Measurements from ENCODE around the gene ANKRD11.

ANKRD11 gene

GRCh38 chr16:89450537-89450936 lies 39.8 kb downstream of the ANKRD11 start:
- no peaks in the 10 kb centered on the region for H3K9me2 ChIP-seq (replicated peaks; ENCODE audit: insufficient read depth, low read length)
- no peak overlapping the region for H2AFZ ChIP-seq (ENCODE audit: low read depth, low read length, severe bottlenecking)
- H3K27ac ChIP-seq (ENCODE audit: low read depth, low read length), result no peak overlapping the region
- no peaks in the 10 kb centered on the region for H3K36me3 ChIP-seq (ENCODE audit: low read length)
- TF ChIP-seq, protein P1, sequence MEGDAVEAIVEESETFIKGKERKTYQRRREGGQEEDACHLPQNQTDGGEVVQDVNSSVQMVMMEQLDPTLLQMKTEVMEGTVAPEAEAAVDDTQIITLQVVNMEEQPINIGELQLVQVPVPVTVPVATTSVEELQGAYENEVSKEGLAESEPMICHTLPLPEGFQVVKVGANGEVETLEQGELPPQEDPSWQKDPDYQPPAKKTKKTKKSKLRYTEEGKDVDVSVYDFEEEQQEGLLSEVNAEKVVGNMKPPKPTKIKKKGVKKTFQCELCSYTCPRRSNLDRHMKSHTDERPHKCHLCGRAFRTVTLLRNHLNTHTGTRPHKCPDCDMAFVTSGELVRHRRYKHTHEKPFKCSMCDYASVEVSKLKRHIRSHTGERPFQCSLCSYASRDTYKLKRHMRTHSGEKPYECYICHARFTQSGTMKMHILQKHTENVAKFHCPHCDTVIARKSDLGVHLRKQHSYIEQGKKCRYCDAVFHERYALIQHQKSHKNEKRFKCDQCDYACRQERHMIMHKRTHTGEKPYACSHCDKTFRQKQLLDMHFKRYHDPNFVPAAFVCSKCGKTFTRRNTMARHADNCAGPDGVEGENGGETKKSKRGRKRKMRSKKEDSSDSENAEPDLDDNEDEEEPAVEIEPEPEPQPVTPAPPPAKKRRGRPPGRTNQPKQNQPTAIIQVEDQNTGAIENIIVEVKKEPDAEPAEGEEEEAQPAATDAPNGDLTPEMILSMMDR (IDR thresholded peaks at IDR 0.05; ENCODE audit: insufficient read depth, low read length, poor library complexity, severe bottlenecking), result no peak
- no peak for TF ChIP-seq EZH2phosphoT487 (conservative IDR thresholded peaks at IDR 0.05; ENCODE audit: low read length)
- H4K20me1 ChIP-seq (ENCODE audit: low read depth, low read length), result peaks cover 51% of the 10 kb centered on the region
- no peak overlapping the region for H3K9ac ChIP-seq (ENCODE audit: low read length)
- H3K9me3 ChIP-seq (ENCODE audit: insufficient read depth, low read length), result no peaks in the 10 kb centered on the region
- peaks cover 98% of the 10 kb centered on the region for H3K79me2 ChIP-seq (ENCODE audit: insufficient read depth, low read length)
- no peaks in the 10 kb centered on the region for H3F3A ChIP-seq (ENCODE audit: insufficient read depth)
- no peak overlapping the region for H3K4me2 ChIP-seq (ENCODE audit: low read depth, low read length, poor library complexity, severe bottlenecking)
- H3K4me3 ChIP-seq (ENCODE audit: insufficient read depth, low read length, poor library complexity, severe bottlenecking), result no peak overlapping the region
- H3K27me3 ChIP-seq (ENCODE audit: low read length), result no peaks in the 10 kb centered on the region

- no peak overlapping the region for H3K4me2 ChIP-seq (ENCODE audit: low read depth, low read length, poor library complexity, severe bottlenecking)
- H4K20me1 ChIP-seq (ENCODE audit: low read depth, low read length), result peaks cover 54% of the 10 kb centered on the region
- no peaks in the 10 kb centered on the region for H3F3A ChIP-seq (ENCODE audit: insufficient read depth)
Observed at GRCh38 chr16:89449726-89450335, 40.5 kb downstream of the ANKRD11 start.

GRCh38 chr16:89448656-89449055 lies 41.7 kb downstream of the ANKRD11 start:
- no peaks in the 10 kb centered on the region for H3K9me2 ChIP-seq (replicated peaks; ENCODE audit: insufficient read depth, low read length)
- no peaks in the 10 kb centered on the region for H3K36me3 ChIP-seq (ENCODE audit: low read length)
- H3K9ac ChIP-seq (ENCODE audit: low read length), result no peak overlapping the region
- TF ChIP-seq, protein P1 (IDR thresholded peaks at IDR 0.05; ENCODE audit: insufficient read depth, low read length, poor library complexity, severe bottlenecking), result no peak
- no peak for TF ChIP-seq EZH2phosphoT487 (conservative IDR thresholded peaks at IDR 0.05; ENCODE audit: low read length)
- H3K27ac ChIP-seq (ENCODE audit: low read depth, low read length), result no peak overlapping the region
- no peak overlapping the region for H3K4me3 ChIP-seq (ENCODE audit: insufficient read depth, low read length, poor library complexity, severe bottlenecking)
- no peak overlapping the region for H3K4me2 ChIP-seq (ENCODE audit: low read depth, low read length, poor library complexity, severe bottlenecking)
- H3F3A ChIP-seq (ENCODE audit: insufficient read depth), result no peaks in the 10 kb centered on the region
- H3K79me2 ChIP-seq (ENCODE audit: insufficient read depth, low read length), result peaks cover 100% of the 10 kb centered on the region
- H2AFZ ChIP-seq (ENCODE audit: low read depth, low read length, severe bottlenecking), result no peak overlapping the region
- H3K9me3 ChIP-seq (ENCODE audit: insufficient read depth, low read length), result no peaks in the 10 kb centered on the region
- peaks cover 62% of the 10 kb centered on the region for H4K20me1 ChIP-seq (ENCODE audit: low read depth, low read length)
- H3K27me3 ChIP-seq (ENCODE audit: low read length), result no peaks in the 10 kb centered on the region

More at GRCh38 chr16:89449726-89450335, 40.5 kb downstream of the ANKRD11 start:
- Histone ChIP-seq H3K79me2 (ENCODE audit: insufficient read depth, low read length) (peaks cover 98% of the 10 kb centered on the region), H3K4me3 (ENCODE audit: insufficient read depth, low read length, poor library complexity, severe bottlenecking) (no peak overlapping the region), H3K9me3 (ENCODE audit: insufficient read depth, low read length) (no peaks in the 10 kb centered on the region), H3K9ac (ENCODE audit: low read length) (no peak overlapping the region), H3K9me2 (replicated peaks; ENCODE audit: insufficient read depth, low read length) (no peaks in the 10 kb centered on the region), H3K36me3 (ENCODE audit: low read length) (no peaks in the 10 kb centered on the region), H3K27me3 (ENCODE audit: low read length) (no peaks in the 10 kb centered on the region), H2AFZ (ENCODE audit: low read depth, low read length, severe bottlenecking) (no peak overlapping the region), H3K27ac (ENCODE audit: low read depth, low read length) (no peak overlapping the region)
- TF ChIP-seq, protein P1 (IDR thresholded peaks at IDR 0.05; ENCODE audit: insufficient read depth, low read length, poor library complexity, severe bottlenecking), result no peak
- no peak for TF ChIP-seq EZH2phosphoT487 (conservative IDR thresholded peaks at IDR 0.05; ENCODE audit: low read length)

All from SU-DHL-6 (cell line).